NCI-H187 (cell line): Measurements from ENCODE around the gene LDLRAD4.
"Not testable (repeated sequence)": the region's sequence is repeated elsewhere in the genome, so short reads cannot be mapped to it uniquely, and the experiment has no call there.

Source experiments
- DNase-seq, 2 experiments: peaks; one replicate each; lab custom pipeline; 2025; lab: John Stamatoyannopoulos, UW

The LDLRAD4 gene

GRCh38 chr18:13594551-13594950 lies 376.0 kb downstream of the LDLRAD4 start:
- DNase-seq: no peak

GRCh38 chr18:13597068-13597467 lies 378.5 kb downstream of the LDLRAD4 start:
- DNase-seq: no peak

- no peak for DNase-seq
Observed at GRCh38 chr18:13598591-13598990, 380.0 kb downstream of the LDLRAD4 start.

- DNase-seq: no peak
Observed at GRCh38 chr18:13599031-13599430, 380.5 kb downstream of the LDLRAD4 start.

GRCh38 chr18:13603304-13604019 lies 384.9 kb downstream of the LDLRAD4 start:
- DNase-seq: no peak

GRCh38 chr18:13604786-13605185 lies 386.2 kb downstream of the LDLRAD4 start:
- DNase-seq: no peak

- DNase-seq: no peak
Observed at GRCh38 chr18:13605477-13605876, 386.9 kb downstream of the LDLRAD4 start.

- DNase-seq: no peak
Observed at GRCh38 chr18:13605901-13606300, 387.3 kb downstream of the LDLRAD4 start.

- no peak for DNase-seq
Observed at GRCh38 chr18:13606604-13607254, 388.2 kb downstream of the LDLRAD4 start.

GRCh38 chr18:13608024-13608562 lies 389.5 kb downstream of the LDLRAD4 start:
- DNase-seq: not testable (repeated sequence)

- DNase-seq: no peak
Observed at GRCh38 chr18:13608791-13609532, 390.4 kb downstream of the LDLRAD4 start.

- DNase-seq: no peak
Observed at GRCh38 chr18:13610555-13611141, 392.1 kb downstream of the LDLRAD4 start.

GRCh38 chr18:13611142-13611600 lies 392.6 kb downstream of the LDLRAD4 start:
- no peak for DNase-seq

- DNase-seq: no peak
Observed at GRCh38 chr18:13611601-13612195, 393.1 kb downstream of the LDLRAD4 start.

- no peak for DNase-seq
Observed at GRCh38 chr18:13612196-13612997, 393.8 kb downstream of the LDLRAD4 start.

- DNase-seq: no peak
Observed at GRCh38 chr18:13613099-13613498, 394.5 kb downstream of the LDLRAD4 start.

GRCh38 chr18:13613591-13614501 lies 395.3 kb downstream of the LDLRAD4 start:
- no peak for DNase-seq

GRCh38 chr18:13614641-13615288 lies 396.2 kb downstream of the LDLRAD4 start:
- DNase-seq: no peak

GRCh38 chr18:13615432-13615861 lies 396.9 kb downstream of the LDLRAD4 start:
- no peak for DNase-seq
